ENCODE measurements around the gene IGSF23. TPM values are rescaled to one million over a fixed set of nuclear protein-coding genes. Genes with fewer than 3 reads are reported as not detected.
"Not testable (repeated sequence)": the region's sequence is repeated elsewhere in the genome, so short reads cannot be mapped to it uniquely, and the experiment has no call there.

IGSF23 gene
- total and polyA plus RNA-seq, 12 donors = 0.86 TPM; not detected in 11

DNA sequence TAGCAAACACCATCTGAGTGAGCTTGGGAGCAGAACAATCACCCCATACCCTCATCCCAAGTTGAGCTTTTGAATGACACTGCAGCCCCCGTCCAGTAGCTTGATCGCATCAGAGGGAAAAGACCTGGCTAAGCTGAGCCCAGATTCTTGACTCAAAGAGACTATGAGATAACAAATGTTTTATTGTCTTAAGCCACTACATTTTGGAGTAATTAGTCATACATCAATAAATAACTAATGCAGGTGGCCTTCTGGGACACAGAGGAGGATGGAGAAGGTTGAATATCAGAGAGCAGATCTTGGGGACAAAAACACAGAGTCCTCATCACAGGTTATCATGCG lies 24.6 kb upstream of the IGSF23 start:
- WGBS, 2 donors = 79 to 81% methylated on average over 3 of the region's 3 CpGs

DNA sequence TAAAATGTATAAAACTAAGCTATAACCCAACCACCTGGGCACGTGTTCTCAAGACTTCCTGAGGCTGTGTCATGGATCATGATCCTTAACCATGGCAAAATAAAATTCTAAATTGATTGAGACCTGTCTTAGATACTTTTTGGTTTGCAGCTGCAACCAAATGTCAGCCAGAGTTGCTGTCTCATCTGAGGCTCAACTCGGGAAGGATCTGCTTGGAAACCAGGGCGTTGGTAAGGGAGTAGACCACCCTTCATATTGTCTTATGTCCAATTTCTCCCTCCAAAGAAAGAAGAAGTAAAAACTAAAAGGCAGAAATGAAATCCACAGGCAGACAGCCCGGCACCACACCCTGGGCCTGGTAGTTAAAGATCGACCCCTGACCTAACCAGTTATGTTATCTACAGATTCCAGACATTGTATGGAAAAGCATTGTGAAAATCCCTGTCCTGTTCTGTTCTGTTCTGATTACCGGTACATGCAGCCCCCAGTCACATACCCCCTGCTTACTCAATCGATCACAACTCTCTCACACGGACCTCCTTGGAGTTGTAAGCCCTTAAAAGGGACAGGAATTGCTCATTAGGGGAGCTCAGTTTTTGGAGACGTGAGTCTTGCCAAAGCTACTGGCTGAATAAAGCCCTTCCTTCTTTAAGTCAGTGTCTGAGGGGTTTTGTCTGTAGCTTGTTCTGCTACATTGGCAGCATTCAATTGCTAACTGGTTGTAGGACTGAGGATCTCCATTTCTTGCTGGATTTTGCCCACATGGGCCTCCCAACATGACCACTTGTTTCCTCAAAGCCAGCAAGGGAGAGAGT lies 22.9 kb upstream of the IGSF23 start:
- peaks cover 0 to 5% (median 0%) of the 10 kb centered on the region in 11 donors for H3K9me3 ChIP-seq
- 67 to 68% methylated on average over 9 of the region's 9 CpGs for WGBS, 2 donors
- H3K27ac ChIP-seq = peak overlapping the region in 4 of 10 donors; percentile 3 to 55 (median 33)
- no peaks in the 10 kb centered on the region for H3K27me3 ChIP-seq
- DNase-seq (no peak), ATAC-seq (no peak)
- intact Hi-C loops (cut with DNase I) = loop anchor here in 3 of 10 donors (5.0 kb wide), 2 partner anchors 52 to 57 kb away; partner anchors contain the start of gene PVR (in 2 of the 3)
- H3K4me1 ChIP-seq = peaks cover 0 to 30% (median 4%) of the 10 kb centered on the region in 9 donors
- no peak overlapping the region for H3K4me3 ChIP-seq
- TF ChIP-seq, protein P1, sequence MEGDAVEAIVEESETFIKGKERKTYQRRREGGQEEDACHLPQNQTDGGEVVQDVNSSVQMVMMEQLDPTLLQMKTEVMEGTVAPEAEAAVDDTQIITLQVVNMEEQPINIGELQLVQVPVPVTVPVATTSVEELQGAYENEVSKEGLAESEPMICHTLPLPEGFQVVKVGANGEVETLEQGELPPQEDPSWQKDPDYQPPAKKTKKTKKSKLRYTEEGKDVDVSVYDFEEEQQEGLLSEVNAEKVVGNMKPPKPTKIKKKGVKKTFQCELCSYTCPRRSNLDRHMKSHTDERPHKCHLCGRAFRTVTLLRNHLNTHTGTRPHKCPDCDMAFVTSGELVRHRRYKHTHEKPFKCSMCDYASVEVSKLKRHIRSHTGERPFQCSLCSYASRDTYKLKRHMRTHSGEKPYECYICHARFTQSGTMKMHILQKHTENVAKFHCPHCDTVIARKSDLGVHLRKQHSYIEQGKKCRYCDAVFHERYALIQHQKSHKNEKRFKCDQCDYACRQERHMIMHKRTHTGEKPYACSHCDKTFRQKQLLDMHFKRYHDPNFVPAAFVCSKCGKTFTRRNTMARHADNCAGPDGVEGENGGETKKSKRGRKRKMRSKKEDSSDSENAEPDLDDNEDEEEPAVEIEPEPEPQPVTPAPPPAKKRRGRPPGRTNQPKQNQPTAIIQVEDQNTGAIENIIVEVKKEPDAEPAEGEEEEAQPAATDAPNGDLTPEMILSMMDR (IDR thresholded peaks at IDR 0.05) = no peak
- H3K36me3 ChIP-seq = no peaks in the 10 kb centered on the region

More for the DNA sequence above, 24.6 kb upstream of the IGSF23 start:
- H3K36me3 ChIP-seq = no peaks in the 10 kb centered on the region
- H3K27me3 ChIP-seq = no peaks in the 10 kb centered on the region
- peaks cover 0 to 5% (median 0%) of the 10 kb centered on the region in 11 donors for H3K9me3 ChIP-seq
- H3K27ac ChIP-seq = peak overlapping the region in 6 of 10 donors; percentile 1 to 59 (median 30)
- intact Hi-C loops (cut with DNase I) = loop anchor here in 1 of 10 donors (5.0 kb wide), 1 partner anchor 69 kb away; no protein-coding TSS in a partner anchor
- peaks cover 0 to 30% (median 4%) of the 10 kb centered on the region in 9 donors for H3K4me1 ChIP-seq
- TF ChIP-seq, protein P1 (IDR thresholded peaks at IDR 0.05) = no peak
- DNase-seq (no peak), ATAC-seq (no peak)
- no peak overlapping the region for H3K4me3 ChIP-seq

DNA sequence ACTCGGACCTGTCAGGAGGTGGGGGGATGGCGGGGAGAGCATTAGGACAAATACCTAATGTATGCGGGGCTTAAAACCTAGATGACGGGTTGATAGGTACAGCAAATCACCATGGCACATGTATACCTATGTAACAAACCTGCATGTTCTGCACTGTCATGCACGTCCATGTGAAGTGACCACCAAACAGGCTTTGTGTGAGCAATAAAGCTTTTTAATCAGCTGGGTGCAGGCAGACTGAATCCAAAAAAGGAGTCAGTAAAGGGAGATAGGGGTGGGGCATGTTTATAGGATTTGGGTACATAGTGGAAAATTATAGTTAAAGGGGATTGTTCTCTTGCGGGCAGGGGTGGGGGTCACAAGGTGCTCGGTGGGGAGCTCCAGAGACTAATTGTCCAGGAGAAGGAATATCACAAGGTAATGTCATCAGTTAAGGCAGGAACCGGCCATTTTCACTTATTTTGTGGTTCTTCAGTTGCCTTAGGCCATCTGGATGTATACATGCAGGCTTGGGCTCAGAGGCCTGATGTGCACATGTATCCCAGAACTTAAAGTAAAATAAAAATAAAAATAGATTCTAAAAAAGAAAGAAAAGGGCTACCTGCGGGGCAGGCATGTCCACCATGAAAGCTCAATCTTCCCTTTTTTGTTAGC lies 21.9 kb upstream of the IGSF23 start:
- 91% methylated on average over 9 of the region's 9 CpGs for WGBS, 2 donors
- DNase-seq, ATAC-seq, H3K9me3 ChIP-seq, H3K27me3 ChIP-seq, H3K4me3 ChIP-seq, H3K36me3 ChIP-seq: not testable (repeated sequence)
- H3K4me1 ChIP-seq = peaks cover 0 to 30% (median 4%) of the 10 kb centered on the region in 9 donors
- intact Hi-C loops (cut with DNase I) = loop anchor here in 3 of 10 donors (5.0 kb wide), 2 partner anchors 51 to 56 kb away; partner anchors contain the start of gene PVR (in 2 of the 3)
- peak overlapping the region in 7 of 10 donors; percentile 8 to 79 (median 68) for H3K27ac ChIP-seq

DNA sequence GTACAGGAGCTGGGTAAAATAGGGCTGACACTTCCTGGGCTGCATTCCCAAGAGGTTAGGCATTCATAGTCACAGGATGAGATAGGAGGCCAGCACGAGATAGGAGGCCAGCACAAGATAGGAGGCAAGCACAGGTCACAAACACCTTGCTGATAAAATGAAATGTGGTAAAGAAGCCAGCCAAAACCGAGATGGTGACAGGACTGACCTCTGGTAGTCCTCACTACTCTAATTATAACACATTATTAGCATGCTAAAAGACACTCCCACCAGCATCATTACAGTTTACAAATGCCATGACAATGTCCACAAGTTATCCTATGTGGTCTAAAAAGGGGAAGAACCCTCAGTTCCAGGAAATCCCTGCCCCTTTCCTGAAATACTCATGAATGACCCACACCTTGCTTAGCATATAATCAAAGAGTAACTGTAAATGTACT lies 20.9 kb upstream of the IGSF23 start:
- H3K4me1 ChIP-seq = peaks cover 0 to 27% (median 4%) of the 10 kb centered on the region in 9 donors
- TF ChIP-seq, protein P1 (IDR thresholded peaks at IDR 0.05) = no peak
- peak overlapping the region in 8 of 10 donors; percentile 39 to 79 (median 67) for H3K27ac ChIP-seq
- DNase-seq = peak in 1 of 2 donors; percentile 39
- H3K4me3 ChIP-seq = no peak overlapping the region
- WGBS, 2 donors = 14 to 27% methylated on average over 2 of the region's 2 CpGs
- H3K36me3 ChIP-seq = no peaks in the 10 kb centered on the region
- peak in 7 of 8 donors; percentile 64 to 94 (median 83) for ATAC-seq
- peaks cover 0 to 5% (median 0%) of the 10 kb centered on the region in 11 donors for H3K9me3 ChIP-seq
- peaks cover 0 to 9% (median 0%) of the 10 kb centered on the region in 7 donors for H3K27me3 ChIP-seq
- intact Hi-C loops (cut with DNase I) = loop anchor here in 3 of 10 donors (5.0 kb wide), 2 partner anchors 50 to 55 kb away; partner anchors contain the start of gene PVR (in 2 of the 3)
